ENCODE results near the gene UBE2C. TPM values are rescaled to one million over a fixed set of nuclear protein-coding genes. Genes with fewer than 3 reads are reported as not detected.
A peak's percentile ranks its signal among the peaks of the same experiment; 100 is the strongest.

UBE2C gene
- total RNA-seq, 6 experiments from 2014 or later, result 0.66 to 5.8 (median 3.7) TPM; not detected in 1

GRCh38 chr20:45842169-45842812 is 29.8 kb downstream of the UBE2C start:
- Histone ChIP-seq H3K4me3 (no peak overlapping the region), H3K4me1 (no peaks in the 10 kb centered on the region), H3K9me3 (no peaks in the 10 kb centered on the region), H3K36me3 (peaks cover 0 to 53% (median 14%) of the 10 kb centered on the region in 4 donors), H3K27me3 (no peaks in the 10 kb centered on the region), H3K27ac (no peak overlapping the region)
- TF ChIP-seq POLR2A (IDR thresholded peaks at IDR 0.05) (no peak), CTCF (IDR thresholded peaks at IDR 0.05) (no peak)
- DNase-seq (no peak), ATAC-seq (peak in 3 of 4 donors; percentile 12 to 33 (median 24))
- intact Hi-C loops (cut with DNase I), result no loop called here
- 33% methylated on average over 1 of the region's 5 CpGs for WGBS (ENCODE audit: insufficient coverage, low coverage, low lambda C conversion rate, missing lambda C conversion rate)

GRCh38 chr20:45843506-45843905 is 31.1 kb downstream of the UBE2C start:
- Histone ChIP-seq H3K4me3 (no peak overlapping the region), H3K9me3 (no peaks in the 10 kb centered on the region), H3K27me3 (no peaks in the 10 kb centered on the region), H3K27ac (no peak overlapping the region), H3K4me1 (no peaks in the 10 kb centered on the region), H3K36me3 (peaks cover 0 to 62% (median 15%) of the 10 kb centered on the region in 4 donors)
- TF ChIP-seq CTCF (IDR thresholded peaks at IDR 0.05) (no peak), POLR2A (IDR thresholded peaks at IDR 0.05) (no peak)
- intact Hi-C loops (cut with DNase I), result no loop called here
- WGBS (ENCODE audit: insufficient coverage, low coverage, low lambda C conversion rate, missing lambda C conversion rate), result 67% methylated on average over 3 of the region's 14 CpGs
- DNase-seq (no peak), ATAC-seq (peak in 1 of 4 donors; percentile 12)

GRCh38 chr20:45845452-45845851 is 33.0 kb downstream of the UBE2C start:
- Histone ChIP-seq H3K27me3 (no peaks in the 10 kb centered on the region), H3K27ac (no peak overlapping the region), H3K4me3 (no peak overlapping the region), H3K4me1 (no peaks in the 10 kb centered on the region), H3K9me3 (no peaks in the 10 kb centered on the region), H3K36me3 (peaks cover 0 to 62% (median 15%) of the 10 kb centered on the region in 4 donors)
- DNase-seq (no peak), ATAC-seq (no peak)
- TF ChIP-seq POLR2A (IDR thresholded peaks at IDR 0.05) (no peak), CTCF (IDR thresholded peaks at IDR 0.05) (no peak)
- intact Hi-C loops (cut with DNase I), result no loop called here

- whole genome bisulfite sequencing (ENCODE audit: insufficient coverage, low coverage, low lambda C conversion rate, missing lambda C conversion rate), result no CpG with 5 or more reads among the region's 8 CpGs
- DNase-seq (no peak), ATAC-seq (peak in 1 of 4 donors; percentile 17)
- TF ChIP-seq CTCF (IDR thresholded peaks at IDR 0.05) (no peak), POLR2A (IDR thresholded peaks at IDR 0.05) (no peak)
- intact Hi-C loops (cut with DNase I), result no loop called here
- no peak overlapping the region for H3K4me3 ChIP-seq
- no peaks in the 10 kb centered on the region for H3K27me3 ChIP-seq
- H3K9me3 ChIP-seq, result no peaks in the 10 kb centered on the region
- no peak overlapping the region for H3K27ac ChIP-seq
- H3K36me3 ChIP-seq, result peaks cover 0 to 45% (median 12%) of the 10 kb centered on the region in 4 donors
- no peaks in the 10 kb centered on the region for H3K4me1 ChIP-seq
Measured at GRCh38 chr20:45848421-45848820, 36.0 kb downstream of the UBE2C start.

Data from right lobe of liver (tissue), 6 donors.